GM12878 (cell line): ENCODE measurements around the gene RALGPS1. TPM values are rescaled to one million over a fixed set of nuclear protein-coding genes. Genes with fewer than 3 reads are reported as not detected.

Experiments
- ATAC-seq: fragments of 200-7000 bp; cut with Tn5 transposase; 3 replicates; pipeline ENCODE4 v1.9.1; 2020; ENCODE audit warnings: mild to moderate bottlenecking, moderate library complexity
- BruUV-seq: library from RNA; stranded (reverse); fragments of 400-500 nt; replicated peaks from 2 replicates; lab custom pipeline; 2021; lab: Mats Ljungman, UMichigan
- CTCF ChIA-PET: fragments of 300-600 bp; sonication (Branson Sonifier 250); formaldehyde crosslinking; extraction: SDS; loops from one replicate; lab custom pipeline; 2021; ENCODE audit warnings: inconsistent platforms; lab: Yijun Ruan, JAX
- POLR2A ChIA-PET: fragments of 350-600 bp; formaldehyde crosslinking; extraction: SDS; loops from one replicate; lab custom pipeline; 2021; ENCODE audit warnings: inconsistent platforms; lab: Charles Lee
- RAD21 ChIA-PET: fragments of 300-600 bp; sonication (Branson Sonifier 250); formaldehyde crosslinking; loops from one replicate; lab custom pipeline; 2023; ENCODE audit warnings: antibody characterized with exemption; ENCODE audit not compliant: unreplicated experiment; lab: Charles Lee
- SMC1A ChIA-PET: fragments of 300-600 bp; sonication (Branson Sonifier 250); formaldehyde crosslinking; loops from one replicate; lab custom pipeline; 2023; ENCODE audit not compliant: unreplicated experiment, uncharacterized antibody; lab: Charles Lee
- DNase-seq: peaks from one replicate; pipeline ENCODE4 v3.0.0-alpha.2; 2011; ENCODE audit warnings: low read depth, low spot score
- FAIRE-seq: peaks from 3 replicates; lab custom pipeline; 2011; peaks lifted over from hg19 to GRCh38; lab: Jason Lieb, UNC
- H2AFZ ChIP-seq: 2 replicates; pipeline ENCODE4 v1.6.0; 2011; ENCODE audit warnings: low read depth, low read length, control low read depth; ENCODE audit not compliant: control insufficient read depth
- H3K27ac ChIP-seq: 2 replicates; pipeline ENCODE4 v1.5.1; 2011; ENCODE audit warnings: control low read depth; ENCODE audit not compliant: control insufficient read depth, insufficient read depth
- H3K27me3 ChIP-seq, 2 experiments: replicated peaks in 1 of 2; 2 replicates each; pipeline versions ENCODE4 v1.6.0 to v1.6.1; 2011; ENCODE audit warnings: low read length in 1 of 2; ENCODE audit not compliant: control insufficient read depth in 2 of 2, insufficient read depth in 2 of 2
- H3K36me3 ChIP-seq, 2 experiments: 2 replicates each; pipeline ENCODE4 v1.5.1; 2011; ENCODE audit warnings: low read length in 1 of 2; ENCODE audit not compliant: control insufficient read depth in 2 of 2, insufficient read depth in 2 of 2
- H3K4me1 ChIP-seq: 2 replicates; pipeline ENCODE4 v1.6.1; 2011; ENCODE audit warnings: mild to moderate bottlenecking, low read length, moderate library complexity, mixed read lengths; ENCODE audit not compliant: control insufficient read depth, insufficient read depth
- H3K4me2 ChIP-seq: 2 replicates; pipeline ENCODE4 v1.6.0; 2011; ENCODE audit warnings: control low read depth; ENCODE audit not compliant: control insufficient read depth, insufficient read depth
- H3K4me3 ChIP-seq: fragments of 200-600 bp; sonication (generic); 2 replicates; pipeline ENCODE4 v1.5.1; 2016
- H3K79me2 ChIP-seq: 2 replicates; pipeline ENCODE4 v1.6.0; 2011; ENCODE audit warnings: low read length; ENCODE audit not compliant: control insufficient read depth, insufficient read depth
- H3K9ac ChIP-seq: 2 replicates; pipeline ENCODE4 v1.8.0; 2011; ENCODE audit warnings: low read length, control low read depth, mixed read lengths; ENCODE audit not compliant: control insufficient read depth, insufficient read depth
- H3K9me3 ChIP-seq: replicated peaks from 3 replicates; pipeline ENCODE4 v1.5.1; 2011; ENCODE audit warnings: mild to moderate bottlenecking, low read length; ENCODE audit not compliant: control insufficient read depth, insufficient read depth
- H4K20me1 ChIP-seq: 2 replicates; pipeline ENCODE4 v1.6.0; 2011; ENCODE audit not compliant: control insufficient read depth, insufficient read depth
- BACH1 ChIP-seq: fragments of 450-650 bp; IDR thresholded peaks from 2 replicates; pipeline ENCODE4 v1.6.1; 2017; ENCODE audit warnings: mild to moderate bottlenecking, borderline replicate concordance
- FOXK2 ChIP-seq: fragments of 450-650 bp; IDR thresholded peaks from 2 replicates; pipeline ENCODE4 v1.6.1; 2017; ENCODE audit warnings: mild to moderate bottlenecking, moderate library complexity
- NFYA ChIP-seq: IDR thresholded peaks from 2 replicates; pipeline ENCODE4 v1.6.1; 2011; ENCODE audit warnings: low read depth, mild to moderate bottlenecking, low read length, improper control_type of control experiment, borderline replicate concordance
- PAX5 ChIP-seq: IDR thresholded peaks from 2 replicates; pipeline ENCODE4 v1.6.1; 2011; ENCODE audit warnings: low read depth, low read length, borderline replicate concordance
- RUNX3 ChIP-seq: IDR thresholded peaks from 2 replicates; pipeline ENCODE4 v1.6.1; 2012; ENCODE audit warnings: low read length, inconsistent platforms
- SKIL ChIP-seq: fragments of 450-650 bp; IDR thresholded peaks from 2 replicates; pipeline ENCODE4 v1.6.1; 2017; ENCODE audit warnings: mild to moderate bottlenecking, low read depth, inconsistent platforms; ENCODE audit not compliant: poor library complexity, severe bottlenecking
- SMAD5 ChIP-seq: IDR thresholded peaks from 2 replicates; pipeline ENCODE4 v1.6.1; 2016; ENCODE audit warnings: antibody characterized with exemption, low read depth
- SPI1 ChIP-seq: IDR thresholded peaks from 2 replicates; pipeline ENCODE4 v1.6.1; 2011; ENCODE audit warnings: low read depth, mild to moderate bottlenecking, low read length, moderate library complexity, borderline replicate concordance; ENCODE audit not compliant: insufficient read depth
- SREBF2 ChIP-seq: IDR thresholded peaks from 2 replicates; pipeline ENCODE4 v1.6.1; 2012; ENCODE audit warnings: mild to moderate bottlenecking, low read length
- ZNF384 ChIP-seq: IDR thresholded peaks from 2 replicates; pipeline ENCODE4 v1.6.1; 2012; ENCODE audit warnings: low read depth, mild to moderate bottlenecking, low read length, improper control_type of control experiment, borderline replicate concordance
- WGBS: methylation state at CpG from one replicate; pipeline ENCODE4 v1.1.6; 2016; ENCODE audit warnings: low lambda C conversion rate; ENCODE audit not compliant: insufficient replicate concordance, insufficient coverage; ENCODE audit errors: missing lambda C conversion rate; 5-methylcytosine and 5-hydroxymethylcytosine counted together
- in situ Hi-C: fragments of 300-500 bp; cut with MboI; formaldehyde crosslinking; loops from 9 replicates; pipeline ENCODE4 v1.14.3; 2018; ENCODE audit warnings: mixed read lengths
- intact Hi-C: fragments of 100-400 bp; cut with micrococcal nuclease; formaldehyde crosslinking; loops from one replicate; pipeline ENCODE4 v1.14.2; 2022; ENCODE audit not compliant: unreplicated experiment
- polyA plus RNA-seq, 11 experiments: library from polyadenylated mRNA; depleted of rRNA in 4 of 11; unstranded in 6 of 11; stranded (reverse) in 5 of 11; fragments of >200 nt; fragmentation: Nextera tagmentation in 4 of 11; fragmentation: Illumina TruSeq in 1 of 11; extraction: Ambion mirVana in 4 of 11; extraction: Trizol in 1 of 11; gene quantifications; 1 replicate in 1 of 11; 2 replicates in 10 of 11; pipeline versions ENCODE4 v1.2.1 to v1.2.3, GENCODE V29; 2011 to 2016; ENCODE audit warnings: inconsistent platforms in 2 of 11, missing spikeins in 2 of 11, low read depth in 1 of 11
- total RNA-seq, 4 experiments: library from RNA; depleted of rRNA in 3 of 4; stranded (reverse); fragments of >200 nt in 3 of 4; fragmentation: Illumina TruSeq in 1 of 4; extraction: Trizol in 1 of 4; gene quantifications; 2 replicates each; pipeline versions ENCODE4 v1.2.1 to v1.2.3, GENCODE V29; 2013 to 2021
- TF ChIP-seq, protein P1 (sequence below): IDR thresholded peaks from 2 replicates; pipeline ENCODE4 v1.6.1; 2011; ENCODE audit warnings: borderline replicate concordance, low read depth, mild to moderate bottlenecking, moderate library complexity, mixed read lengths, low read length; ENCODE audit not compliant: insufficient read depth; ENCODE audit errors: extremely low read length
- TF ChIP-seq, protein P2 (sequence below): fragments of 450-650 bp; formaldehyde crosslinking; IDR thresholded peaks from 2 replicates; pipeline ENCODE4 v1.4.0; 2020; ENCODE audit warnings: mild to moderate bottlenecking, moderate library complexity

RALGPS1 gene
- total and polyA plus RNA-seq, 10 of the 15 experiments (the other 5 are each of a cell fraction or from before 2014, with no cell fraction given) = 0.13 to 5.6 (median 2.7) TPM

- in situ Hi-C loops = no loop called here
- no TSS peak for BruUV-seq
- Histone ChIP-seq H3K4me1 (no peaks in the 10 kb centered on the region), H3K4me2 (no peak overlapping the region), H3K4me3 (no peak overlapping the region), H3K36me3 (no peaks in the 10 kb centered on the region; a peak in 1 of 4 replicates), H3K9ac (no peak overlapping the region), H3K9me3 (no peaks in the 10 kb centered on the region), H4K20me1 (no peaks in the 10 kb centered on the region), H3K27ac (no peak overlapping the region), H3K79me2 (no peaks in the 10 kb centered on the region), H3K27me3 (no peaks in the 10 kb centered on the region), H2AFZ (no peak overlapping the region)
- FAIRE-seq (no peak), DNase-seq (no peak), ATAC-seq (no peak)
- ChIA-PET SMC1A (interaction anchor here (0.9 to 3.8 kb wide), 7 partner anchors 17 to 114 kb away, joined by 3 to 12 read pairs (median 4); no protein-coding TSS in a partner anchor), CTCF (interaction anchor here (0.8 to 1.1 kb wide), 3 partner anchors 10 to 102 kb away, joined by 3 read pairs; no protein-coding TSS in a partner anchor), RAD21 (interaction anchor here (0.9 to 1.2 kb wide), 3 partner anchors 45 to 79 kb away, joined by 3 to 5 read pairs (median 3); no protein-coding TSS in a partner anchor), POLR2A (interaction anchor here (1.4 kb wide), 1 partner anchor 88 kb away, joined by 3 read pairs; no protein-coding TSS in a partner anchor)
- 82% methylated on average over 9 of the region's 9 CpGs for WGBS
- no peak for TF ChIP-seq ZNF384
- TF ChIP-seq, protein P1, sequence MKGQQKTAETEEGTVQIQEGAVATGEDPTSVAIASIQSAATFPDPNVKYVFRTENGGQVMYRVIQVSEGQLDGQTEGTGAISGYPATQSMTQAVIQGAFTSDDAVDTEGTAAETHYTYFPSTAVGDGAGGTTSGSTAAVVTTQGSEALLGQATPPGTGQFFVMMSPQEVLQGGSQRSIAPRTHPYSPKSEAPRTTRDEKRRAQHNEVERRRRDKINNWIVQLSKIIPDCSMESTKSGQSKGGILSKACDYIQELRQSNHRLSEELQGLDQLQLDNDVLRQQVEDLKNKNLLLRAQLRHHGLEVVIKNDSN = no peak
- TF ChIP-seq SPI1 = no peak
- TF ChIP-seq SMAD5 = no peak
- TF ChIP-seq, protein P2, sequence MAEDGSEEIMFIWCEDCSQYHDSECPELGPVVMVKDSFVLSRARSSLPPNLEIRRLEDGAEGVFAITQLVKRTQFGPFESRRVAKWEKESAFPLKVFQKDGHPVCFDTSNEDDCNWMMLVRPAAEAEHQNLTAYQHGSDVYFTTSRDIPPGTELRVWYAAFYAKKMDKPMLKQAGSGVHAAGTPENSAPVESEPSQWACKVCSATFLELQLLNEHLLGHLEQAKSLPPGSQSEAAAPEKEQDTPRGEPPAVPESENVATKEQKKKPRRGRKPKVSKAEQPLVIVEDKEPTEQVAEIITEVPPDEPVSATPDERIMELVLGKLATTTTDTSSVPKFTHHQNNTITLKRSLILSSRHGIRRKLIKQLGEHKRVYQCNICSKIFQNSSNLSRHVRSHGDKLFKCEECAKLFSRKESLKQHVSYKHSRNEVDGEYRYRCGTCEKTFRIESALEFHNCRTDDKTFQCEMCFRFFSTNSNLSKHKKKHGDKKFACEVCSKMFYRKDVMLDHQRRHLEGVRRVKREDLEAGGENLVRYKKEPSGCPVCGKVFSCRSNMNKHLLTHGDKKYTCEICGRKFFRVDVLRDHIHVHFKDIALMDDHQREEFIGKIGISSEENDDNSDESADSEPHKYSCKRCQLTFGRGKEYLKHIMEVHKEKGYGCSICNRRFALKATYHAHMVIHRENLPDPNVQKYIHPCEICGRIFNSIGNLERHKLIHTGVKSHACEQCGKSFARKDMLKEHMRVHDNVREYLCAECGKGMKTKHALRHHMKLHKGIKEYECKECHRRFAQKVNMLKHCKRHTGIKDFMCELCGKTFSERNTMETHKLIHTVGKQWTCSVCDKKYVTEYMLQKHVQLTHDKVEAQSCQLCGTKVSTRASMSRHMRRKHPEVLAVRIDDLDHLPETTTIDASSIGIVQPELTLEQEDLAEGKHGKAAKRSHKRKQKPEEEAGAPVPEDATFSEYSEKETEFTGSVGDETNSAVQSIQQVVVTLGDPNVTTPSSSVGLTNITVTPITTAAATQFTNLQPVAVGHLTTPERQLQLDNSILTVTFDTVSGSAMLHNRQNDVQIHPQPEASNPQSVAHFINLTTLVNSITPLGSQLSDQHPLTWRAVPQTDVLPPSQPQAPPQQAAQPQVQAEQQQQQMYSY (CRISPR knock-in tag) = no peak
- no peak for TF ChIP-seq SKIL
- TF ChIP-seq PAX5 = no peak
- no peak for TF ChIP-seq NFYA
- TF ChIP-seq RUNX3 = no peak
- TF ChIP-seq BACH1 = no peak
- no peak for TF ChIP-seq SREBF2
- no peak for TF ChIP-seq FOXK2
- intact Hi-C loops = no loop called here
Measured at GRCh38 chr9:127066060-127066850, 151.7 kb downstream of the RALGPS1 start.
